HG02610 (cell line): ENCODE results near the gene TLE1.

Experiments used
- ATAC-seq: cut with Tn5 transposase; IDR thresholded peaks from one replicate; pipeline ENCODE4 v1.9.1; 2021; ENCODE audit warnings: mild to moderate bottlenecking, moderate library complexity; ENCODE audit not compliant: unreplicated experiment

The TLE1 gene

GRCh38 chr9:81686614-81687520 lies 2.5 kb downstream of the TLE1 start:
- no peak for ATAC-seq

GRCh38 chr9:81685763-81686613 lies 3.4 kb downstream of the TLE1 start:
- ATAC-seq: no peak

- no peak for ATAC-seq
These were observed 4.7 kb downstream of the TLE1 start for GRCh38 chr9:81684635-81685034.

GRCh38 chr9:81683704-81684103 lies 5.6 kb downstream of the TLE1 start:
- ATAC-seq: no peak

- no peak for ATAC-seq
These were observed 6.1 kb downstream of the TLE1 start for GRCh38 chr9:81683238-81683637.

- ATAC-seq: no peak
These were observed 6.5 kb downstream of the TLE1 start for GRCh38 chr9:81682797-81683196.

- ATAC-seq: no peak
These were observed 7.2 kb downstream of the TLE1 start for GRCh38 chr9:81682177-81682576.

- no peak for ATAC-seq
These were observed 8.8 kb downstream of the TLE1 start for GRCh38 chr9:81680506-81680905.

- ATAC-seq: no peak
These were observed 9.3 kb downstream of the TLE1 start for GRCh38 chr9:81680006-81680405.

- no peak for ATAC-seq
These were observed 11.3 kb downstream of the TLE1 start for GRCh38 chr9:81678088-81678487.

- no peak for ATAC-seq
These were observed 13.0 kb downstream of the TLE1 start for GRCh38 chr9:81676395-81676794.

- ATAC-seq: no peak
These were observed 16.0 kb downstream of the TLE1 start for GRCh38 chr9:81673310-81673709.

GRCh38 chr9:81671880-81672280 lies 17.5 kb downstream of the TLE1 start:
- ATAC-seq: no peak

GRCh38 chr9:81669866-81670265 lies 19.5 kb downstream of the TLE1 start:
- no peak for ATAC-seq

- ATAC-seq: no peak
These were observed 20.2 kb downstream of the TLE1 start for GRCh38 chr9:81669041-81669651.

GRCh38 chr9:81666123-81666522 lies 23.2 kb downstream of the TLE1 start:
- no peak for ATAC-seq

- ATAC-seq: no peak
These were observed 23.9 kb downstream of the TLE1 start for GRCh38 chr9:81665322-81665871.

- ATAC-seq: no peak
These were observed 24.6 kb downstream of the TLE1 start for GRCh38 chr9:81664638-81665222.

- no peak for ATAC-seq
These were observed 28.0 kb downstream of the TLE1 start for GRCh38 chr9:81661339-81661738.

- ATAC-seq: no peak
These were observed 32.4 kb downstream of the TLE1 start for GRCh38 chr9:81656871-81657337.

GRCh38 chr9:81656004-81656403 lies 33.3 kb downstream of the TLE1 start:
- ATAC-seq: no peak
